ENCODE measurements around the gene SLC44A1. TPM values are rescaled to one million over a fixed set of nuclear protein-coding genes. Genes with fewer than 3 reads are reported as not detected.

SLC44A1 gene
- total RNA-seq, 1 donor from 2014 or later: 17.1 TPM

GRCh38 chr9:105299190-105299854, 54.9 kb downstream of the SLC44A1 start:
- peak; percentile 17 to 98 for DNase-seq (ENCODE audit: low read depth in 2 of 2)

- DNase-seq (ENCODE audit: low read depth in 2 of 2): no peak
Observed at GRCh38 chr9:105302728-105303127, 58.3 kb downstream of the SLC44A1 start.

GRCh38 chr9:105305856-105306255, 61.4 kb downstream of the SLC44A1 start:
- DNase-seq (ENCODE audit: low read depth in 2 of 2): no peak

DNA sequence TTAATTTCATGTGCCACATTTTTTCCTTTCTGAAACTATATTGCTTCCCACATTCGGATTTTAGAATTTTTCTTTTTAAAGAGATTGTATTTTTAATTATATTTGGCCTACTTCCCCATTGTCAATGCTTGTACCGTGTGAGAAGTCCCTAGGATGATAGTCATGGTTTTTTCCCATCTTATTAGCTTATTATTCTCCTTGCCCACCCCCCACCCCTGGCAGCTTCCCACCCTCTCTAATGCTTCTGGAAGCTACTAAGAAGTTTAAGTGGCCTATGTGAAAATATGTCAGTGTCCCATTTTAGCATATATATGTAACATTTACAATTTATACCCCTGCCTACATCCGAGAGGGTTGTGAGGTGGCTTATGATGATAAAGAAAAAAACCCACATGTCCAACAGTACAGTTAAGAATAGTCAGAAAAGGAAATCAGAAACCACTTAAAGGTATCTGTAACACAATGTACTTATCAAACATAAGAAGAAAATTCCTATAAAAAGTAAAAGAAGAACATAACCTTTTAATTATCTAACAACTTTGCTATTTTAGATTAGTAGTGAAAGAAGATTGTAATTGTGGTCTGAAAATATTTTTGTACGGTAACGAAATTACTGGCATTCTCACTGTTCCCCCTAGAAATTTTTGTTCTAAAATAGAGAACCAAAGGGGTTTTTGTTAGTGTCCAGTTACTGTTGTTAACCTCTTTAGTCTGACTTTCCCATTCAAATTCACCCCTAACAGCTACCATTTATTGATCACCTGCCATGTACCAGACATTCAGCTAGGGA, 62.1 kb downstream of the SLC44A1 start:
- DNase-seq (ENCODE audit: low read depth in 2 of 2): no peak

GRCh38 chr9:105307591-105308130, 63.2 kb downstream of the SLC44A1 start:
- DNase-seq (ENCODE audit: low read depth in 2 of 2): no peak

DNA sequence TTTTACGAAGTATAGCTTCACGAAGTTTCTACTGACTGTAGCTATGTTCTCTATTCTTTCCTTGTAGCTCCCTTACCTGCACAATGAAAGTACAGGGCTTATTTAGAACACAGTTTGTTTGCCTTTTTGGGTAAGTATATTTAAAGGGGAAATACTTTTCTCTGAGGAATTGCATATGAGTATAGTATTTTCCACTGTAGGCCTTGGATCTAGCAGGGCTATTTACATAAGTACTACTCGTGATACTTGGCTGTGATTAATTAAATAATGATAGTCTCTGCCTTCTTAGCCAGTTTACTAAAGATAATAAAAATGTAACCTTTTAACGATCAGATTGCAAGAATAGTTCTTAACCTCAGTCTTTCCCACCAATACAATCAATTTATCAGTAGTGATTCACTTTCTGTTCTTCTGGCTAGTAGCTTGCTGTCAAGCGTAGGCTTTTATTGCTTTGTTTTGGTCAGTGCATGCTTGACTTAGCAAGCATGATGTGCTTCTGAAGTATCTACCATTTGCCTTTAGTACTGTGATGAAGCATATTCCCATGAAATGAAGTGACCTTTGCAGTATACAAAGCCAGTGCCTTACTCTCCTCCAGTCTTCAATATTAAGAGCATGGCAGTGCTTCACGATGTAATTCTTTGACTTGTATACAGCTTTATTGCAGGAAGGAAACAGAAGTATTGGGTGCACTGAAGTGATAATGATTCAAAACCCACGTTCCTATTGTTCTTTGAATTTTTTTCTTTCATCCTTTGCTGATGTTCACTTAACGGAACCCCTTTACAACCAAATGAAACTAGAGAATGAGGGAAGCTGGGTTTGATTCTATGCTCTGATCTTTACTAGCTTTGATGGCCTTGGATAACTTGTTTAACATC, 64.2 kb downstream of the SLC44A1 start:
- peak in 1 of 2 donors; percentile 64 for DNase-seq (ENCODE audit: low read depth in 2 of 2)

GRCh38 chr9:105309531-105309931, 65.1 kb downstream of the SLC44A1 start:
- DNase-seq (ENCODE audit: low read depth in 2 of 2): peak; percentile 74 to 76

GRCh38 chr9:105311306-105311705, 66.9 kb downstream of the SLC44A1 start:
- DNase-seq (ENCODE audit: low read depth in 2 of 2): no peak

GRCh38 chr9:105313238-105313637, 68.8 kb downstream of the SLC44A1 start:
- DNase-seq (ENCODE audit: low read depth in 2 of 2): no peak

DNA sequence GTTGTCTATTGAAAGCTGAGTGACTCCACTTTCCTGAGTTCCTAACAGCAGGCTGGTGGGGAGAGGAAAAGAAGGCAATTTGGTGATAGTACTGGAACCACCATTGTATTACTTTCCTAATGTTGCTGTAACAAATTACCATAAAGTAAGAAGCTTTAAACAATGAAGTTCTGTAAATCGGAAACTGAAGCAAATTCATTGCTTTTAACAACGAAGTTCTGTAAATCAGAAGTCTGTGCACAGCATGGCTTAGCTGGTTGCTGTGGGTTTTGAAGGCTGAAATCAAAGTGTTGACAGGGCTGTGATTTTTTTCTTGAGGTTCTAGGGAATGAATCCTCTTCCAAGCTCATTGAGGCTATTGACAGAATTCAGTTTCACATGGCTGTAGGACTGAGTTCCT, 72.3 kb downstream of the SLC44A1 start:
- DNase-seq (ENCODE audit: low read depth in 2 of 2): no peak

GRCh38 chr9:105318729-105319191, 74.3 kb downstream of the SLC44A1 start:
- no peak for DNase-seq (ENCODE audit: low read depth in 2 of 2)

- no peak for DNase-seq (ENCODE audit: low read depth in 2 of 2)
Observed at GRCh38 chr9:105319202-105319813, 74.9 kb downstream of the SLC44A1 start.

GRCh38 chr9:105320568-105320967, 76.1 kb downstream of the SLC44A1 start:
- DNase-seq (ENCODE audit: low read depth in 2 of 2): no peak

DNA sequence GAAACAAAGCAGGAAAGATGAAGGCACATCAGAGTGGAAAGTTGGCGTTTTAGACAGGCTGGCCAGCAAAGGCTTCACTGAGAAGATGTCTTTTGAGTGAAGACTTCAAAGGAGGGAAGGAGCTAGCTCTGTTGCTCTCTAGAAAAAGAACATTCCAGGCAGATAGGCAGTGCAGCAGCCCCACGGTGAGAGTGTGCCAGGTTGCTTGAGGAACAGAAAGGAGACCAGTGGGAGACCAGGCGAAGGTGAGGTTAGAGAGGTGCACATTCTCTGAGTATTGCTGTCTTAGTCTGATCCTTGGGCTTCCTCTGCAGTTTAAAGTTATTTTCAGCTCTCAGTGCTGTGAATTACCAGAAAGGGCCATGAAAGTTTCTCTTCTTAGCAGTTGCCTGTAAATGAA, 83.8 kb downstream of the SLC44A1 start:
- DNase-seq (ENCODE audit: low read depth in 2 of 2): no peak

- DNase-seq (ENCODE audit: low read depth in 2 of 2): no peak
Observed at GRCh38 chr9:105328872-105329718, 84.6 kb downstream of the SLC44A1 start.

DNA sequence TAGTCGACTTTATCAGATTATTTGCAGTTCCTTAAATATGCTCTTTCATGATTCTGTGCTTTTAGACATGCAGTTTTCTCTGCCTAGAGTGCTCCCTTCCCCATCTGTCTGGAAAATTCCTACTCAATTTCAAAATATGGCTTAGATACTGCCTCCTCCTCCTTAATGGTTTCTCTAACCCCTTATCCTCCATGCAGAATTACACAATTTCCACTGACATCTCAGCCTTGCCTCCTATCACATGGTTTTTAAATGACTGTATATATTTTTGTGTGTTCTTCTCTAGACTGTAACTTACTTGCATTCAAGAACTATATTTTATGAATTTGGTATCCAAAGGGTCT, 85.2 kb downstream of the SLC44A1 start:
- DNase-seq (ENCODE audit: low read depth in 2 of 2): no peak

DNA sequence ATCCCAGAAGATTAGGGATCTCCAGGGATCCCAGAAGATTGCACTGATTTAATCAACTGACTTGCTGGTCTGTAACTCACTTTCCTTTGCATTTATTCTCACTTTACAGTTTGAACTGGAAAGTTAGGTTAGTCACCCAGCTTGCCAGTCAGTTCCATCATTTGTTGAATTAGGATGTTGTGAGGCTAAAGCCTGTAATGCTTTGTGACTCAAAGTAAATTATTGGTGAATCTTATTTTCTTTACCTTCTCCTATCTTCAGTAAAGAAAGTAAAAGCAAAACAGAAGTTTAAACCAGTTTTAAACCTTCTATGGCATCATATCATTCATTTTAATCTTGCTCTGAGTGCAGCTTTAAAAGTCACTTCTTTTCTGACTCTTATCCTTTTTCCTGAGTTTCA, 85.8 kb downstream of the SLC44A1 start:
- peak in 1 of 2 donors; percentile 2 for DNase-seq (ENCODE audit: low read depth in 2 of 2)

- no peak for DNase-seq (ENCODE audit: low read depth in 2 of 2)
Observed at GRCh38 chr9:105330755-105331154, 86.3 kb downstream of the SLC44A1 start.

DNA sequence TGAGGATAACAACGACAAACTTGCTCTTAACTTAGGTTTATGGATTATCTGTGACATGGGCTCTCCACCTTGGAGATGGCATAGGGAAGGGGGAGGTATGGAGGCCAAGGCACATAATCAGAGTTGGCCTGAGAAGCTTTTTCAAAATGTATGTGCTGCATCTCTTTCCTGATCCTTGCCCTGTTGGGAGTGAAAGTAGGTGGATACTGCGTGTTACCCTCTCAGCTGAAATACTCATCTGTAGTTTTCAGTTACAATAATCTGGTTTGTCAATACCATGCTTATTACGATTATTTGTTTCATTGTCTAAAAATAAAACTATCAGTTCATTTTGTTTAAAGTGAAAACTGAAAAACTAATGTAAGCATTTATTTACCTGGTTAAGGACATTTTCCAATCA, 86.7 kb downstream of the SLC44A1 start:
- no peak for DNase-seq (ENCODE audit: low read depth in 2 of 2)

GRCh38 chr9:105331755-105332154, 87.3 kb downstream of the SLC44A1 start:
- no peak for DNase-seq (ENCODE audit: low read depth in 2 of 2)

Data from dermis microvascular lymphatic vessel endothelial cell (primary cell).